ENCODE results near the gene MAN1C1.

Gene MAN1C1

DNA sequence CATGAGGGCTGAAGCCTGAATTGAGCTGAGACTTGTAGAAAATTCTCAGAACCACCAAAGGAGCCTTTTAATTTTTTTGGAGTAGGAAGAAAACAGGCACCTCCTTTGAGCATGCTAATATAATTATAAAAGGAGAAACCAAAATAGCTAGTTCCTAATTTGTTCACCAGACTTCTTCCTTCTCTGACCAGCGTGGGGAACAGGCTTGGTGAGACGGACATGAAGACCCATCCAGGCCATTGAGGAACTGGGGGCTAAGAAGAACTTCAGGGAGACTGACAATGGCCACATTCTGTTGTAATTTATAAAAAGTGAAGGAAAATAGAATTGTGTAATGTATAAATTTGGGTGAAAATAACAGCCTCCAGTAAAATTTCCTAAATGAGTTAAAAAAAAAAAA, 62.6 kb downstream of the MAN1C1 start:
- no peaks in the 10 kb centered on the region for H3K36me3 ChIP-seq (ENCODE audit: control insufficient read depth, insufficient read depth, low read length)
- H3K27me3 ChIP-seq (replicated peaks; ENCODE audit: control insufficient read depth, insufficient read depth, low read length) = peaks cover 3% of the 10 kb centered on the region
- no peak overlapping the region for H3K4me3 ChIP-seq (replicated peaks; ENCODE audit: low read depth, low read length)
- TF ChIP-seq, protein P1, sequence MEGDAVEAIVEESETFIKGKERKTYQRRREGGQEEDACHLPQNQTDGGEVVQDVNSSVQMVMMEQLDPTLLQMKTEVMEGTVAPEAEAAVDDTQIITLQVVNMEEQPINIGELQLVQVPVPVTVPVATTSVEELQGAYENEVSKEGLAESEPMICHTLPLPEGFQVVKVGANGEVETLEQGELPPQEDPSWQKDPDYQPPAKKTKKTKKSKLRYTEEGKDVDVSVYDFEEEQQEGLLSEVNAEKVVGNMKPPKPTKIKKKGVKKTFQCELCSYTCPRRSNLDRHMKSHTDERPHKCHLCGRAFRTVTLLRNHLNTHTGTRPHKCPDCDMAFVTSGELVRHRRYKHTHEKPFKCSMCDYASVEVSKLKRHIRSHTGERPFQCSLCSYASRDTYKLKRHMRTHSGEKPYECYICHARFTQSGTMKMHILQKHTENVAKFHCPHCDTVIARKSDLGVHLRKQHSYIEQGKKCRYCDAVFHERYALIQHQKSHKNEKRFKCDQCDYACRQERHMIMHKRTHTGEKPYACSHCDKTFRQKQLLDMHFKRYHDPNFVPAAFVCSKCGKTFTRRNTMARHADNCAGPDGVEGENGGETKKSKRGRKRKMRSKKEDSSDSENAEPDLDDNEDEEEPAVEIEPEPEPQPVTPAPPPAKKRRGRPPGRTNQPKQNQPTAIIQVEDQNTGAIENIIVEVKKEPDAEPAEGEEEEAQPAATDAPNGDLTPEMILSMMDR (IDR thresholded peaks at IDR 0.05; ENCODE audit: insufficient read depth, low read length, poor library complexity, severe bottlenecking) = no peak
- DNase-seq (ENCODE audit: extremely low read depth, insufficient read length) = no peak

DNA sequence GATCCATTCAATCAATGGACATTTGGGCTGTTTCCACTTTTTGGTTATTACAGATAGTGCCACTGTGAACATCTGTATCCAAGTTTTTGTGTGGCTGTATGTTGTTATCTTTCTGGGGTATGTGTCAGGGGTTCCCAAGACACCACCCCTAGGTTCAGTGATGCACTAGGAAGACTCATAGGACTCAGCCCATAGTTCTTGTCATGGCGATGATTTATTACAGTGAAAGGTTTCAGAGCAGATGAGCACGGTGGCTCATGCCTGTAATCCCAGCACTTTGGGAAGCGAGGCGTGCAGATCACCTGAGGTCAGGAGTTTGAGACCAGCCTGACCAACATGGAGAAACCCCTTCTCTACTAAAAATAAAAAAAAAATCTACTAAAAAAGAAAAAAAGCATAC, 64.1 kb downstream of the MAN1C1 start:
- TF ChIP-seq, protein P1 (IDR thresholded peaks at IDR 0.05; ENCODE audit: insufficient read depth, low read length, poor library complexity, severe bottlenecking) = no peak
- Histone ChIP-seq H3K36me3 (ENCODE audit: control insufficient read depth, insufficient read depth, low read length) (no peaks in the 10 kb centered on the region), H3K4me3 (replicated peaks; ENCODE audit: low read depth, low read length) (no peak overlapping the region), H3K27me3 (replicated peaks; ENCODE audit: control insufficient read depth, insufficient read depth, low read length) (peaks cover 3% of the 10 kb centered on the region)
- DNase-seq (ENCODE audit: extremely low read depth, insufficient read length) = no peak

DNA sequence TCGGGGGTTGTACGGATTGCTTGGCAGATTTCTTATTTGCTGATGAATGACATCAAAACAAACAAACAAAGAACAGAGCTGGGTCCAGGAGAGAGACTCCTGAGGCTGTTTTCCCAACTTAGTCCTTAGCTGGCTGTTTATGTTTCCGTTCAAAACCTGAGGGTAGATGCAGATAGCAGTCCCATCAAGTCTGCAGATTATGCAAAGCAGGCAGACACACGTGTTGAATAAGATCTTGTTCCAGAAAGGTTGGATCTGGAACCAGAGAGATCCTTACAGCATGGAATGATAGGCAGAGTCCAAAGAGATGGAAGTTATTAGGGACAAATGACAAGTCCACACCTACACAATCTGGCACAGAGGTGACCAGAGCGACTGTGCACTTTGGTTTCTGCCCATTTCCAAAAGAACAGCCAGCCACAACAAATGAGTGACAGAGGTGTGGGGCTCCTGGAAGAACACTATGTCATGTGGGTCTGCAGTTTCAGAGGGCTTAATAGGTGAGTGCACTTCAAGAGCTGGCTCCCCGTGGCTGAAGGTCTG, 65.5 kb downstream of the MAN1C1 start:
- no peaks in the 10 kb centered on the region for H3K36me3 ChIP-seq (ENCODE audit: control insufficient read depth, insufficient read depth, low read length)
- DNase-seq (ENCODE audit: extremely low read depth, insufficient read length) = no peak
- no peak overlapping the region for H3K4me3 ChIP-seq (replicated peaks; ENCODE audit: low read depth, low read length)
- peaks cover 3% of the 10 kb centered on the region for H3K27me3 ChIP-seq (replicated peaks; ENCODE audit: control insufficient read depth, insufficient read depth, low read length)
- TF ChIP-seq, protein P1 (IDR thresholded peaks at IDR 0.05; ENCODE audit: insufficient read depth, low read length, poor library complexity, severe bottlenecking) = no peak

DNA sequence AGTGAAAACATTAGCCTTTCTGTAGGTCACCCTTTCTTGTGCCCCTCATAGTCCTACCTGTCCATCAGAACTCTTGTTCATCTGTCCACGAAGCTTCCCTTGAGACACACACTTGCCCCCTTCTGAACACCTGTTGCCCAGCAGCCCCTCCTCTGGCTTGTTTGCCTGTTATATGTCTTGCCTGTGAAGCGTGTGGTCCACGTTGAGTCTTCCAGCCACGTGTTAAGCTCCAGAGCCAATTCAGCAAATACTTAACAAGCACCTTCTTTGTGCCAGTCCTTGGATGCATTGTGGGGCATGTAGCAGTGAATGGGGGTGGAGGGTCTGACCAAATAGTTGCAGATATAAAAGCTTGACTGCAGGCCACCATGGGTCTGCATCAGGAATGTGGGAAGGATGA, 66.6 kb downstream of the MAN1C1 start:
- TF ChIP-seq, protein P1 (IDR thresholded peaks at IDR 0.05; ENCODE audit: insufficient read depth, low read length, poor library complexity, severe bottlenecking) = no peak
- H3K36me3 ChIP-seq (ENCODE audit: control insufficient read depth, insufficient read depth, low read length) = no peaks in the 10 kb centered on the region
- peaks cover 3% of the 10 kb centered on the region for H3K27me3 ChIP-seq (replicated peaks; ENCODE audit: control insufficient read depth, insufficient read depth, low read length)
- H3K4me3 ChIP-seq (replicated peaks; ENCODE audit: low read depth, low read length) = no peak overlapping the region
- DNase-seq (ENCODE audit: extremely low read depth, insufficient read length) = no peak

DNA sequence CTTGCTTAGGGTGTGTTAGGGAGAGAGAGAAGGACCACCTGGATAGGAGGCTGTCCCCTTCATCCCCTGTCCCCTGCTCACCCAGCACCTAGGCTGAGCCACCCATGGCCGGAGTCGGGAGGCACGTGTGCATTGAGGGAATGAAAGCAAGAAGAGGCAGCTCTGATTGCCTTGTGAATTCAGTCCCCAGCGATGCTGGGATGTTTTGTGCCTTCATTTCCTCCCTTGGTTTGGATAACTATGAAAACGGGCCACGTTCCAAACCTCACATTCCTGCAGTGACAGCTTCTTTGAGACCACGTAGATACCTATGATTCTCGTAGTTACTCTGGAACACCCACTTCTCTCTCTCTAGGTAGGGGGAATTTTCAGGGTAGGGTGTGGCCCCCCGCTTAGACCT, 67.1 kb downstream of the MAN1C1 start:
- DNase-seq (ENCODE audit: extremely low read depth, insufficient read length) = no peak
- H3K36me3 ChIP-seq (ENCODE audit: control insufficient read depth, insufficient read depth, low read length) = no peaks in the 10 kb centered on the region
- TF ChIP-seq, protein P1 (IDR thresholded peaks at IDR 0.05; ENCODE audit: insufficient read depth, low read length, poor library complexity, severe bottlenecking) = no peak
- peaks cover 3% of the 10 kb centered on the region for H3K27me3 ChIP-seq (replicated peaks; ENCODE audit: control insufficient read depth, insufficient read depth, low read length)
- H3K4me3 ChIP-seq (replicated peaks; ENCODE audit: low read depth, low read length) = no peak overlapping the region

Measured in GM06990 (cell line).